Caco-2 (cell line): ENCODE measurements around the gene IFITM10. TPM values are rescaled to one million over a fixed set of nuclear protein-coding genes. Genes with fewer than 3 reads are reported as not detected.

Experiments
- BruUV-seq: library from RNA; stranded (reverse); fragments of 400-500 nt; replicated peaks from 2 replicates; lab custom pipeline; 2021; lab: Mats Ljungman, UMichigan
- CTCF ChIA-PET: fragments of 300-600 bp; sonication (Branson Sonifier 250); formaldehyde crosslinking; loops from one replicate; lab custom pipeline; 2022; ENCODE audit warnings: antibody characterized with exemption; lab: Charles Lee
- POLR2A ChIA-PET: fragments of 300-600 bp; sonication (Branson Sonifier 250); formaldehyde crosslinking; loops from one replicate; lab custom pipeline; 2022; ENCODE audit warnings: antibody characterized with exemption; lab: Charles Lee
- DNase-seq, 2 experiments: peaks; one replicate each; pipeline versions ENCODE4 v3.0.0 to v3.0.0-alpha.2; 2020 to 2022
- H3K27me3 ChIP-seq: replicated peaks from 2 replicates; pipeline ENCODE4 v1.6.0; 2011; ENCODE audit warnings: low read length; ENCODE audit not compliant: control insufficient read depth, insufficient read depth
- H3K36me3 ChIP-seq: 2 replicates; pipeline ENCODE4 v1.5.1; 2011; ENCODE audit warnings: low read length; ENCODE audit not compliant: control insufficient read depth, insufficient read depth
- H3K4me1 ChIP-seq: fragments of 250-450 bp; sonication (Bioruptor Pico); 2 replicates; pipeline ENCODE4 v1.5.1; 2020; ENCODE audit warnings: mild to moderate bottlenecking
- H3K4me3 ChIP-seq: 2 replicates; pipeline ENCODE4 v1.5.1; 2011; ENCODE audit warnings: low read depth, mild to moderate bottlenecking, control low read depth, low read length
- H3K9me3 ChIP-seq: fragments of 250-450 bp; sonication (Bioruptor Pico); 2 replicates; pipeline ENCODE4 v1.5.1; 2020; ENCODE audit warnings: mild to moderate bottlenecking, moderate library complexity
- H3K27ac Mint-ChIP-seq: one replicate; pipeline ENCODE4 v1.8.0; 2022; ENCODE audit warnings: mixed read lengths; ENCODE audit not compliant: unreplicated experiment
- H3K27me3 Mint-ChIP-seq: one replicate; pipeline ENCODE4 v1.8.0; 2022; ENCODE audit warnings: mixed read lengths; ENCODE audit not compliant: insufficient read depth, unreplicated experiment
- H3K36me3 Mint-ChIP-seq: one replicate; pipeline ENCODE4 v1.8.0; 2022; ENCODE audit warnings: mild to moderate bottlenecking, mixed read lengths; ENCODE audit not compliant: insufficient read depth, unreplicated experiment
- H3K4me1 Mint-ChIP-seq: one replicate; pipeline ENCODE4 v1.8.0; 2022; ENCODE audit warnings: low read depth, mixed read lengths; ENCODE audit not compliant: unreplicated experiment
- H3K4me3 Mint-ChIP-seq: one replicate; pipeline ENCODE4 v1.8.0; 2022; ENCODE audit warnings: mild to moderate bottlenecking, moderate library complexity, mixed read lengths; ENCODE audit not compliant: unreplicated experiment
- H3K9me3 Mint-ChIP-seq: one replicate; pipeline ENCODE4 v1.8.0; 2022; ENCODE audit warnings: mixed read lengths; ENCODE audit not compliant: unreplicated experiment
- CTCF ChIP-seq, 2 experiments: fragments of 200-600 bp in 1 of 2; IDR thresholded peaks; 1 replicate in 1 of 2; 2 replicates in 1 of 2; pipeline versions ENCODE4 v1.5.1 to v1.8.0; 2011 to 2022; ENCODE audit warnings: antibody characterized with exemption in 1 of 2, control low read depth in 1 of 2, inconsistent platforms in 1 of 2, low read depth in 1 of 2, low read length in 1 of 2, mild to moderate bottlenecking in 1 of 2, moderate library complexity in 1 of 2; ENCODE audit not compliant: insufficient read depth in 1 of 2, severe bottlenecking in 1 of 2, unreplicated experiment in 1 of 2
- intact Hi-C: fragments of 100-400 bp; cut with micrococcal nuclease; formaldehyde crosslinking; loops from one replicate; pipeline ENCODE4 v1.10.0; 2022; ENCODE audit not compliant: unreplicated experiment
- total RNA-seq: library from RNA; stranded (reverse); gene quantifications from 2 replicates; pipeline ENCODE4 v1.2.3, GENCODE V29; 2022

The IFITM10 gene
- total RNA-seq, 1 experiment from 2014 or later = 2.7 TPM

GRCh38 chr11:1707751-1708150 lies 42.6 kb downstream of the IFITM10 start:
- TF ChIP-seq CTCF (IDR thresholded peaks at IDR 0.05; ENCODE audit: insufficient read depth in 1 of 2, low read depth in 1 of 2, low read length in 1 of 2, severe bottlenecking in 1 of 2, unreplicated experiment in 1 of 2) = no peak
- ChIA-PET POLR2A (no interaction called here), CTCF (interaction anchor here (0.9 kb wide), 1 partner anchor 14 kb away, joined by 4 read pairs; no protein-coding TSS in a partner anchor)
- peaks cover 9% of the 10 kb centered on the region; the same call in 1 of the 2 replicates for H3K4me1 ChIP-seq
- H3K9me3 Mint-ChIP-seq = no peaks in the 10 kb centered on the region
- H3K4me3 ChIP-seq = no peak overlapping the region
- no peaks in the 10 kb centered on the region for H3K27me3 Mint-ChIP-seq
- H3K27ac Mint-ChIP-seq = no peak overlapping the region
- no peaks in the 10 kb centered on the region for H3K36me3 Mint-ChIP-seq
- intact Hi-C loops = no loop called here
- H3K36me3 ChIP-seq = no peaks in the 10 kb centered on the region
- H3K4me1 Mint-ChIP-seq = peaks cover 15% of the 10 kb centered on the region
- no peak overlapping the region for H3K4me3 Mint-ChIP-seq
- peak in 1 of 2 experiments; percentile 4 for DNase-seq
- no peaks in the 10 kb centered on the region for H3K27me3 ChIP-seq
- H3K9me3 ChIP-seq = peaks cover 4% of the 10 kb centered on the region; the same call in 1 of the 2 replicates
- BruUV-seq = no TSS peak

- Histone ChIP-seq H3K36me3 (no peaks in the 10 kb centered on the region), H3K27me3 (no peaks in the 10 kb centered on the region), H3K9me3 (peaks cover 4% of the 10 kb centered on the region), H3K4me1 (peaks cover 9% of the 10 kb centered on the region; the same call in 1 of the 2 replicates), H3K4me3 (no peak overlapping the region)
- no peak for TF ChIP-seq CTCF (IDR thresholded peaks at IDR 0.05; ENCODE audit: insufficient read depth in 1 of 2, low read depth in 1 of 2, low read length in 1 of 2, severe bottlenecking in 1 of 2, unreplicated experiment in 1 of 2)
- ChIA-PET POLR2A (no interaction called here), CTCF (interaction anchor here (0.9 to 1.1 kb wide), 2 partner anchors 13 to 54 kb away, joined by 3 to 4 read pairs; no protein-coding TSS in a partner anchor)
- Mint-ChIP-seq H3K27me3 (no peaks in the 10 kb centered on the region), H3K9me3 (peaks cover 5% of the 10 kb centered on the region), H3K36me3 (no peaks in the 10 kb centered on the region), H3K4me1 (peaks cover 15% of the 10 kb centered on the region), H3K27ac (no peak overlapping the region), H3K4me3 (no peak overlapping the region)
- DNase-seq = peak in 1 of 2 experiments; percentile 20
- no TSS peak for BruUV-seq
- intact Hi-C loops = no loop called here
Measured at GRCh38 chr11:1706634-1707400, 43.6 kb downstream of the IFITM10 start.

- POLR2A ChIA-PET = no interaction called here
- no peak overlapping the region for H3K4me3 Mint-ChIP-seq
- H3K36me3 ChIP-seq = no peaks in the 10 kb centered on the region
- CTCF ChIA-PET = no interaction called here
- BruUV-seq = no TSS peak
- H3K4me3 ChIP-seq = no peak overlapping the region
- H3K27me3 ChIP-seq = no peaks in the 10 kb centered on the region
- H3K9me3 Mint-ChIP-seq = peaks cover 10% of the 10 kb centered on the region
- intact Hi-C loops = no loop called here
- peaks cover 9% of the 10 kb centered on the region; the same call in 1 of the 2 replicates for H3K4me1 ChIP-seq
- TF ChIP-seq CTCF (IDR thresholded peaks at IDR 0.05; ENCODE audit: insufficient read depth in 1 of 2, low read depth in 1 of 2, low read length in 1 of 2, severe bottlenecking in 1 of 2, unreplicated experiment in 1 of 2) = no peak
- DNase-seq = peak in 1 of 2 experiments; percentile 32
- no peaks in the 10 kb centered on the region for H3K27me3 Mint-ChIP-seq
- no peaks in the 10 kb centered on the region for H3K36me3 Mint-ChIP-seq
- peaks cover 15% of the 10 kb centered on the region for H3K4me1 Mint-ChIP-seq
- H3K9me3 ChIP-seq = peaks cover 4% of the 10 kb centered on the region
- no peak overlapping the region for H3K27ac Mint-ChIP-seq
Measured at GRCh38 chr11:1705126-1706052, 45.0 kb downstream of the IFITM10 start.
